Hepatic stellate cell (primary cell): ENCODE data around the gene ST6GALNAC1.

ENCODE experiments used
- DNase-seq: peaks from one replicate; pipeline ENCODE4 v3.0.0; 2011; ENCODE audit warnings: low spot score

The ST6GALNAC1 gene

GRCh38 chr17:76643553-76644148 lies at the start of gene ST6GALNAC1:
ST6GALNAC1 (minus strand) TSS chr17:76643757; CDS start chr17:76643638, 119 bp downstream.
- DNase-seq: no peak

GRCh38 chr17:76691379-76692191 lies 48.0 kb upstream of the ST6GALNAC1 start:
- DNase-seq: no peak

- no peak for DNase-seq
Measured at GRCh38 chr17:76690596-76691280, 47.2 kb upstream of the ST6GALNAC1 start.

GRCh38 chr17:76689859-76690258 lies 46.3 kb upstream of the ST6GALNAC1 start:
- no peak for DNase-seq

- DNase-seq: no peak
Measured at GRCh38 chr17:76688165-76688622, 44.6 kb upstream of the ST6GALNAC1 start.

- DNase-seq: no peak
Measured at GRCh38 chr17:76687298-76688164, 44.0 kb upstream of the ST6GALNAC1 start.

GRCh38 chr17:76686538-76687297 lies 43.2 kb upstream of the ST6GALNAC1 start:
- no peak for DNase-seq

- no peak for DNase-seq
Measured at GRCh38 chr17:76685846-76686245, 42.3 kb upstream of the ST6GALNAC1 start.

- no peak for DNase-seq
Measured at GRCh38 chr17:76685366-76685765, 41.8 kb upstream of the ST6GALNAC1 start.

- no peak for DNase-seq
Measured at GRCh38 chr17:76684756-76685155, 41.2 kb upstream of the ST6GALNAC1 start.

- no peak for DNase-seq
Measured at GRCh38 chr17:76683921-76684745, 40.6 kb upstream of the ST6GALNAC1 start.

GRCh38 chr17:76683011-76683755 lies 39.6 kb upstream of the ST6GALNAC1 start:
- no peak for DNase-seq

GRCh38 chr17:76682296-76682695 lies 38.7 kb upstream of the ST6GALNAC1 start:
- peak; percentile 83 for DNase-seq

- DNase-seq: peak; percentile 72
Measured at GRCh38 chr17:76681222-76682137, 37.9 kb upstream of the ST6GALNAC1 start.

- no peak for DNase-seq
Measured at GRCh38 chr17:76679239-76679638, 35.7 kb upstream of the ST6GALNAC1 start.

GRCh38 chr17:76678330-76678729 lies 34.8 kb upstream of the ST6GALNAC1 start:
- DNase-seq: no peak

- no peak for DNase-seq
Measured at GRCh38 chr17:76677406-76677805, 33.8 kb upstream of the ST6GALNAC1 start.

GRCh38 chr17:76676629-76677028 lies 33.1 kb upstream of the ST6GALNAC1 start:
- no peak for DNase-seq
